Activated CD8-positive, alpha-beta memory T cell treated with anti-CD3 and anti-CD28 coated beads for 36 hours (primary cell): ENCODE data around the gene HSPBAP1. TPM values are rescaled to one million over a fixed set of nuclear protein-coding genes. Genes with fewer than 3 reads are reported as not detected.

Source experiments
- CTCF ChIA-PET: fragments of 350-600 bp; sonication (Branson Sonifier 250); formaldehyde crosslinking; loops from one replicate; lab custom pipeline; 2021; ENCODE audit warnings: antibody characterized with exemption; lab: Charles Lee
- POLR2A ChIA-PET: fragments of 350-600 bp; sonication (Branson Sonifier 250); formaldehyde crosslinking; loops from one replicate; lab custom pipeline; 2021; ENCODE audit warnings: antibody characterized with exemption; lab: Charles Lee
- total RNA-seq, 2 experiments: library from RNA; stranded (reverse); gene quantifications; one replicate each; pipeline ENCODE4 v1.2.3, GENCODE V29; 2021

The HSPBAP1 gene
- total RNA-seq, 2 experiments from 2014 or later: 8.9 to 9.5 TPM

GRCh38 chr3:122700193-122700592 lies 93.4 kb downstream of the HSPBAP1 start:
- ChIA-PET CTCF (interaction anchor here (2.0 kb wide), 1 partner anchor 21 kb away, joined by 6 read pairs; no protein-coding TSS in a partner anchor), POLR2A (no interaction called here)

- POLR2A ChIA-PET: no interaction called here
- CTCF ChIA-PET: no interaction called here
Measured at GRCh38 chr3:122697952-122698620, 95.5 kb downstream of the HSPBAP1 start.

- POLR2A ChIA-PET: no interaction called here
- CTCF ChIA-PET: interaction anchor here (1.3 to 1.5 kb wide), 2 partner anchors 9 to 17 kb away, joined by 5 read pairs; no protein-coding TSS in a partner anchor
Measured at GRCh38 chr3:122695927-122696561, 97.6 kb downstream of the HSPBAP1 start.

- ChIA-PET POLR2A (no interaction called here), CTCF (interaction anchor here (1.3 kb wide), 1 partner anchor 8 kb away, joined by 5 read pairs; no protein-coding TSS in a partner anchor)
Measured at GRCh38 chr3:122694966-122695365, 98.7 kb downstream of the HSPBAP1 start.

- POLR2A ChIA-PET: no interaction called here
Measured at GRCh38 chr3:122692674-122693073, 101.0 kb downstream of the HSPBAP1 start.

GRCh38 chr3:122691195-122691594 lies 102.4 kb downstream of the HSPBAP1 start:
- POLR2A ChIA-PET: no interaction called here

More at GRCh38 chr3:122692674-122693073, 101.0 kb downstream of the HSPBAP1 start:
- CTCF ChIA-PET: no interaction called here

GRCh38 chr3:122690096-122690495 lies 103.5 kb downstream of the HSPBAP1 start:
- POLR2A ChIA-PET: interaction anchor here (0.7 kb wide), 1 partner anchor 22 kb away, joined by 3 read pairs; no protein-coding TSS in a partner anchor
- CTCF ChIA-PET: no interaction called here

More at GRCh38 chr3:122691195-122691594, 102.4 kb downstream of the HSPBAP1 start:
- CTCF ChIA-PET: no interaction called here

Other genes with a start within 250 kb of the HSPBAP1 start
- gene PARP9, start 229.5 kb downstream of the HSPBAP1 start, total RNA-seq: 10 to 100 TPM; 11.4 to 11.5 TPM
- 10 to 100 TPM; 19.1 to 21.1 TPM for gene DTX3L, start 229.5 kb downstream of the HSPBAP1 start, total RNA-seq
- 10 to 100 TPM; 10.3 to 11.3 TPM for gene PARP15, start 216.2 kb downstream of the HSPBAP1 start, total RNA-seq
- gene PARP14, start 113.0 kb downstream of the HSPBAP1 start, total RNA-seq: 10 to 100 TPM; 40.7 to 42.2 TPM
- gene SLC49A4, start 1.2 kb upstream of the HSPBAP1 start, total RNA-seq: 1 to 10 TPM; 1.9 TPM
- not detected for gene SEMA5B, start 233.9 kb upstream of the HSPBAP1 start, total RNA-seq